Muscle layer of colon (tissue), 2 donors: ENCODE data around the gene PRKG2.

Experiments used
- H3K27ac ChIP-seq: one replicate; pipeline ENCODE4 v1.7.0; 2013; ENCODE audit warnings: low read depth, mild to moderate bottlenecking, low read length, moderate library complexity
- H3K27me3 ChIP-seq, 2 donors: one replicate each; pipeline ENCODE4 v1.7.0; 2013; ENCODE audit warnings: low read length in 2 of 2, mild to moderate bottlenecking in 2 of 2; ENCODE audit not compliant: insufficient read depth in 2 of 2, control insufficient read depth in 1 of 2
- H3K36me3 ChIP-seq: one replicate; pipeline ENCODE4 v1.7.0; 2013; ENCODE audit warnings: mild to moderate bottlenecking, low read length; ENCODE audit not compliant: insufficient read depth
- H3K4me1 ChIP-seq: one replicate; pipeline ENCODE4 v1.7.0; 2013; ENCODE audit warnings: mild to moderate bottlenecking, low read length; ENCODE audit not compliant: insufficient read depth
- H3K4me3 ChIP-seq, 2 donors: one replicate each; pipeline ENCODE4 v1.7.0; 2013; ENCODE audit warnings: low read length in 2 of 2, low read depth in 1 of 2, mild to moderate bottlenecking in 1 of 2, moderate library complexity in 1 of 2
- H3K9ac ChIP-seq: one replicate; pipeline ENCODE4 v1.7.0; 2013; ENCODE audit warnings: low read length
- H3K9me3 ChIP-seq: one replicate; pipeline ENCODE4 v1.7.0; 2013; ENCODE audit warnings: mild to moderate bottlenecking, low read length
- donor health status: abdominal sarcoma.
- donor health status: Adenocarcinoma of cecum.

PRKG2 gene

DNA sequence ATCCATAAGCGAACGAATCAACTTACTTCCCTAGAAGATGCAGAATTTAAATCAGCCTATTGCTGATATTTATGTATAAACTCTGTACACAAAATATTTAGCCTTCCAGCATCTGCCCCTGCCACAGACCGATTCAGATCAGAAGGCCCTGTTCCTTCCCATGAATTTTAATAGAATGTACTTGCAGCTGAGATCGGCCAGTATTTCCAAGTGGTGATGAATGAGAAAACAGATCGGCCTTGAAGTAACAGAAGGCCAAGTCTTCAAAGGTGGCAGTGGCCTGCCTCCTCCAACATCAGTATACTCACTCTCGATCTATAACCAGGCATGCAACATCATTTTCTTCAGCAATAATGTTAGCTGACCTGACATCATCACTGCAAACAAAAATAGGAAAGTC lies 66.4 kb downstream of the PRKG2 start:
- no peaks in the 10 kb centered on the region for H3K27me3 ChIP-seq
- no peak overlapping the region for H3K9ac ChIP-seq

DNA sequence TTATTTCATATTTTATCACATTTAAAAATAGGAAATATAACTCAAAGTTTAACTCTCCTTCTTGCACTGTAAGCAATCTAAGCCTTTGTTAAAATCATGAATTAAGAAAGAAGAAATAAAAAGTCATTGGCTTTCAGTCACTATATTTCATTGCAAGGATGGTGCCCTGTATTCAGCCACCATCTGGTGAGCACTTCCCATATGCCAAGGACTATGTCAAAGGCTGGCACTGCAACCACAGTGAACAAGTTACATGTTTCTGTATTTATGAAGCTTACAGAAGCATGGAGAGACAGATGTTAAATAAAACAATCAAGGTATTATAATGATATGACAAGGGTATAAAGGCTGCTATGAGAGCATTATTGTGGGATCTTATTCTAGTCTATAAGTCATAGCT lies 68.6 kb downstream of the PRKG2 start:
- H3K4me3 ChIP-seq, result no peak overlapping the region
- H3K4me1 ChIP-seq, result no peaks in the 10 kb centered on the region
- no peak overlapping the region for H3K9ac ChIP-seq
- H3K27me3 ChIP-seq, result no peaks in the 10 kb centered on the region
- H3K27ac ChIP-seq, result no peak overlapping the region
- H3K9me3 ChIP-seq, result no peaks in the 10 kb centered on the region
- no peaks in the 10 kb centered on the region for H3K36me3 ChIP-seq

More for the DNA sequence above, 66.4 kb downstream of the PRKG2 start:
- H3K27ac ChIP-seq, result no peak overlapping the region
- H3K36me3 ChIP-seq, result no peaks in the 10 kb centered on the region
- no peaks in the 10 kb centered on the region for H3K9me3 ChIP-seq
- H3K4me3 ChIP-seq, result no peak overlapping the region
- no peaks in the 10 kb centered on the region for H3K4me1 ChIP-seq

DNA sequence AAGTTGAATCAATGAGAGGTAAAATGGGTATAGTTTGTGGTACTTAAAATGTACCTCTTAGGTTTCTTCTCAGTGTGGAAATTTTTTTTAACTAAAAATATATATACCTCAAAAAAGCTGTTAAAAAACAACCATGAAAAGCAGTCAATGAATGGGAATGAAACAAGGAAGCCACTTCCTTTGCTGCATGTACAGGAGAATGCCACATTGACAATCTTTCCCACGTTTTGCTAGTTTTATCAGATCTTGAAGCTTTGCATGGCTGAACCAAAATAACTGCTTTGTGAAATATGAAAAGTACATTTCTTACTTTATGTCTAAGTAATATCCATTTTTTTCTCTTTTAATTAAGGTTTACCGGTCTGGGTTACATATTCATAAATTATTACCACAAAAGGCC lies 71.8 kb downstream of the PRKG2 start:
- H3K4me3 ChIP-seq, result no peak overlapping the region
- no peak overlapping the region for H3K9ac ChIP-seq
- H3K36me3 ChIP-seq, result no peaks in the 10 kb centered on the region
- H3K27ac ChIP-seq, result no peak overlapping the region
- H3K9me3 ChIP-seq, result no peaks in the 10 kb centered on the region
- no peaks in the 10 kb centered on the region for H3K4me1 ChIP-seq
- no peaks in the 10 kb centered on the region for H3K27me3 ChIP-seq

DNA sequence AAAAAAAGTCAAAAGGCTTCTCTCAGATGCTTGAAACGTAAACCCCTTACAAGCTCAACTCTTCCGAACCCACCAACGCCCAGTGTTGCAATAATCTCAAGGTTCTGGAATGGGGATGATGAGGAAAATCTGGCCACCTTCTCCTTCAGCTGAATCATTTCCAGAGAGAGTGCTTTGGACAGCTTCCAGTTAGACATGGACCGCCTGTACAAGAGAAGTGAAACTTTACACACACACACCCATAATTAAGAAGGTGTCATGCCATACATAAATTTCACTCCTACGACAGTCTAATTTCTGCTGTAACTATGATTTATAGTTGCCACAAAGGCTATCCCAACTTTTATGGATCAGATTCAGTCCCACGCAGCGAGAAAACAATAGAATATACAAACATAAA lies 72.3 kb downstream of the PRKG2 start:
- H3K9ac ChIP-seq, result no peak overlapping the region
- H3K4me1 ChIP-seq, result no peaks in the 10 kb centered on the region
- no peaks in the 10 kb centered on the region for H3K9me3 ChIP-seq
- H3K27ac ChIP-seq, result no peak overlapping the region
- no peaks in the 10 kb centered on the region for H3K36me3 ChIP-seq
- no peak overlapping the region for H3K4me3 ChIP-seq
- H3K27me3 ChIP-seq, result no peaks in the 10 kb centered on the region

DNA sequence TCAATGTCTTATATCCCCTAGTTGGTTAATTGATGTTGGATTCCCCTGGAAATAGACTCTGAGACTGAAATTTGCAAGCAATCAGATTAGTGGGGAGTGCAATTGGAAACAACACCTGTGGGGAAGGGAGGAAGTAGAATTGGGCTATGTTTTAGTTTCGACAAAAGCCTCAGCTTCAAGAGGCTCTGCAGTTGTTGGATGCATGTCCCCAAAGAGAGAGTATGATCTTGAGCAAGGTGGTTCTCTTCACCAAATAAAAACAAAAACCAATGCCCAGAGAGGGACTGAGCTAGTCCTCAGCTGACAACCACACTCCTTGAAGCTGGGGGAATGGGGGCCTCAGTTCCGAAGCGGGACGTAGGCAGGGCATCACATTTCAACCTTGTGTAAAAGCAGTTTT lies 77.1 kb downstream of the PRKG2 start:
- Histone ChIP-seq H3K27me3 (no peaks in the 10 kb centered on the region), H3K4me1 (no peaks in the 10 kb centered on the region), H3K27ac (no peak overlapping the region), H3K9me3 (no peaks in the 10 kb centered on the region), H3K9ac (no peak overlapping the region), H3K36me3 (no peaks in the 10 kb centered on the region), H3K4me3 (no peak overlapping the region)

- Histone ChIP-seq H3K4me3 (no peak overlapping the region), H3K4me1 (no peaks in the 10 kb centered on the region), H3K9ac (no peak overlapping the region), H3K27me3 (no peaks in the 10 kb centered on the region), H3K27ac (no peak overlapping the region), H3K36me3 (no peaks in the 10 kb centered on the region), H3K9me3 (no peaks in the 10 kb centered on the region)
Measured at GRCh38 chr4:81137446-81137845, 77.6 kb downstream of the PRKG2 start.

GRCh38 chr4:81136161-81136905 lies 78.7 kb downstream of the PRKG2 start:
- Histone ChIP-seq H3K9me3 (no peaks in the 10 kb centered on the region), H3K27ac (no peak overlapping the region), H3K4me1 (no peaks in the 10 kb centered on the region), H3K9ac (no peak overlapping the region), H3K4me3 (no peak overlapping the region), H3K27me3 (no peaks in the 10 kb centered on the region), H3K36me3 (no peaks in the 10 kb centered on the region)

GRCh38 chr4:81135501-81135900 lies 79.5 kb downstream of the PRKG2 start:
- Histone ChIP-seq H3K27me3 (no peaks in the 10 kb centered on the region), H3K36me3 (no peaks in the 10 kb centered on the region), H3K4me1 (no peaks in the 10 kb centered on the region), H3K9me3 (no peaks in the 10 kb centered on the region), H3K9ac (no peak overlapping the region), H3K27ac (no peak overlapping the region), H3K4me3 (no peak overlapping the region)

GRCh38 chr4:81131563-81131962 lies 83.5 kb downstream of the PRKG2 start:
- H3K4me1 ChIP-seq, result no peaks in the 10 kb centered on the region
- no peaks in the 10 kb centered on the region for H3K36me3 ChIP-seq
- no peak overlapping the region for H3K4me3 ChIP-seq
- H3K9me3 ChIP-seq, result no peaks in the 10 kb centered on the region
- H3K27ac ChIP-seq, result no peak overlapping the region
- no peak overlapping the region for H3K9ac ChIP-seq
- no peaks in the 10 kb centered on the region for H3K27me3 ChIP-seq

DNA sequence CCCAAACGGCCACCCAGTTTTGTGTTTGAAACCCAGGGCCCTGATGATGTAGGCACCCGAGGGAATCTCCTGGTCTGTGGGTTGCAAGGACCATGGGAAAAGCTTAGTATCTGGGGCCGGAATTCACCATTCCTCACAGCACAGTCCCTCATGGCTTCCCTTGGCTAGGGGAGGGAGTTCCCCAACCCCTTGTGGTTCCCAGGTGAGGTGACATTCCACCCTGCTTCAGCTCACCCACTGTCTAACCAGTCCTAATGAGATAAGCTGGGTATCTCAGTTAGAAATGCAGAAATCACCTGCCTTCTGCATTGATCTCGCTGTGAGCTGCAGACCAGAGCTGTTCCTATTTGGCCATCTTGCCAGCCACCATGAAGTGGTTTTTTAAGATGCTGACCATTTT lies 84.0 kb downstream of the PRKG2 start:
- Histone ChIP-seq H3K9me3 (no peaks in the 10 kb centered on the region), H3K36me3 (no peaks in the 10 kb centered on the region), H3K27ac (no peak overlapping the region), H3K4me3 (no peak overlapping the region), H3K27me3 (no peaks in the 10 kb centered on the region), H3K9ac (no peak overlapping the region), H3K4me1 (no peaks in the 10 kb centered on the region)

DNA sequence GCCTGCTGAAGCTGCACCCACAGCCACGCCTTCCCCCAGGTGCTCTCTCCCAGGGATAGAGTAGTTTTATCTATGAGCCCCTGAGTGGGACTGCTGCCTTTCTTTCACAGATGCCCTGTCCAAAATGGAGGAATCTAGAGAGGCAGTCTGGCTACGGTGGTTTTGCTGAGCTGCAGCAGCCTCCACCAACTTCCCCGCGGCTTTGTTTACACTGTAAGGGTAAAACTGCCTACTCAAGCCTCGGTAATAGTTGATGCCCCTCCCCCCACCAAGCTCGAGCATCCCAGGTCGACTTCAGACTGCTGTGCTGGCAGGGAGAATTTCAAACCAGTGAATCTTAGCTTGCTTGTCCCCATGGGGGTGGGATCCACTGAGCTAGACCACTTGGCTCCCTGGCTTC lies 84.5 kb downstream of the PRKG2 start:
- H3K4me3 ChIP-seq, result no peak overlapping the region
- H3K27me3 ChIP-seq, result no peaks in the 10 kb centered on the region
- no peaks in the 10 kb centered on the region for H3K4me1 ChIP-seq
- H3K9ac ChIP-seq, result no peak overlapping the region
- H3K36me3 ChIP-seq, result no peaks in the 10 kb centered on the region
- no peaks in the 10 kb centered on the region for H3K9me3 ChIP-seq
- no peak overlapping the region for H3K27ac ChIP-seq

DNA sequence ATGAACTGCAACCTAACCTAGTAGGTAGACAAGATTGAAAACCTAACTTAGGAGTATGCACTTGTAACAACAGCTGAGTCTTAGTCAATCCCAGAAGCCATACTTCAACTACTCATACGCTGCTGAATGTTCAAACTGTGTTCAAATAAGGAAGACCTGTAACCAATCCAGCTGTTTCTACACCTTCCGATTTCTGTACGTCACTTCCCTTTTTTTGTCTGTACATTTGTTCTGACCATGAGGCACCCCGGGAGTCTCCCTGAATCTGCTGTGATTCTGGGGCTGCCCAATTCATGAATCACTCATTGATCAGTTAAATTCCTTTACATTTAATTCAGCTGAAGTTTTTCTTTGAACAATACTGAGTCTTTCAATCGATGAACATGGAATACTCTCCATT lies 95.0 kb downstream of the PRKG2 start:
- Histone ChIP-seq H3K4me3 (no peak overlapping the region), H3K36me3 (no peaks in the 10 kb centered on the region), H3K9ac (no peak overlapping the region), H3K27me3 (no peaks in the 10 kb centered on the region), H3K4me1 (no peaks in the 10 kb centered on the region), H3K9me3 (no peaks in the 10 kb centered on the region), H3K27ac (no peak overlapping the region)
